ENCODE data around the gene IGFL2. TPM values are rescaled to one million over a fixed set of nuclear protein-coding genes. Genes with fewer than 3 reads are reported as not detected.

Gene IGFL2
- total RNA-seq, 1 experiment from 2014 or later, result not detected

DNA sequence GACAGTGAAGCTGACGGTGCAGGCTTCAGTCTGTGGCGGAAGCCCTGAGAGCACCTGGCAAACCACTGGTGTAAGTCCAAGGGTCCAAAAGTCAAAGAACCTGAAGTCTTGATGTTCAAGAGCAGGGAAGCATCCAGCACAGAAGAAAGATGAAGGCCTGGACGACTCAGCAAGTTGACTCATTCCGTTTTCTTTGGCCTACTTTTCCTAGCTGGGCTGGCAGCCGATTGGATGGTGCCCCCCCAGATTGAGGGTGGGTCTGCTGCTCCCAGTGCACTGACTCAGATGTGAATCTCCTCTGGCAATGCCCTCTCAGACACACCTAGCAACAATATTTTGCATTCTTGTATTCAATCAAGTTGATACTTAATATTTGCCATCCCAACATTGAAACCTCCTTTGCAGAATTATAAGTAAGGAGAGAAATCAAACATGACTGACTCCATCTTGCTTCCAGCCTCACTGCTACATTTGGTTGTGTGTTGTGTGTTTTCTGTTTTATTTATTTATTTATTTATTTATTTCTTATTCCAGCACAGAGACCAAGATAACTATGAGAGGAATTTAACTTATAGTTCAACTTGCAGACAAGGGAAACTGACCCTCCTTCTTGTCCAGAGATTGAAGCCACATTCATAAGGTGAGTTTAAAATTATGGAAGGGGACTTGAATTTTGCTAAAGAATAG, 32.8 kb downstream of the IGFL2 start:
- intact Hi-C loops (cut with micrococcal nuclease), result no loop called here
- Histone ChIP-seq H3K27ac (ENCODE audit: low read depth, low read length) (no peak overlapping the region), H3K4me3 (replicated peaks in 1 of 2; ENCODE audit: low read depth in 1 of 2, low read length in 2 of 2) (no peak overlapping the region), H3K9me2 (ENCODE audit: insufficient read depth) (no peaks in the 10 kb centered on the region), H3K9ac (ENCODE audit: low read length) (no peak overlapping the region), H3K27me3 (ENCODE audit: insufficient read depth, low read length) (peaks cover 5% of the 10 kb centered on the region; the same call in 1 of the 2 replicates), H2AFZ (ENCODE audit: low read depth, low read length, poor library complexity, severe bottlenecking) (no peak overlapping the region), H3K9me3 (ENCODE audit: control insufficient read depth in 1 of 2, insufficient read depth in 1 of 2, low read depth in 1 of 2, low read length in 2 of 2) (no peaks in the 10 kb centered on the region), H3K4me1 (ENCODE audit: control insufficient read depth in 1 of 2, insufficient read depth in 2 of 2, low read length in 2 of 2) (peaks cover 0 to 16% of the 10 kb centered on the region in 2 experiments; a peak in 3 of 4 replicates), H4K20me1 (ENCODE audit: insufficient read depth) (no peaks in the 10 kb centered on the region), H3K36me3 (ENCODE audit: control insufficient read depth in 1 of 2, insufficient read depth in 2 of 2, low read length in 2 of 2) (no peaks in the 10 kb centered on the region), H3K4me2 (ENCODE audit: low read length) (peak overlapping the region; percentile 22), H3K79me2 (ENCODE audit: insufficient read depth, low read length) (no peaks in the 10 kb centered on the region)
- BruUV-seq (replicated peaks), result no TSS peak
- ATAC-seq (0 out of 2 replicates have a peak, but pooled peaks have one; percentile 36), DNase-seq (ENCODE audit: low read depth, low spot score) (peak; percentile 15)
- CTCF ChIA-PET, result interaction anchor here (1.5 to 2.0 kb wide), 2 partner anchors 9 to 98 kb away, joined by 4 to 6 read pairs; no protein-coding TSS in a partner anchor
- POLR2A ChIA-PET, result no interaction called here
- RAD21 ChIA-PET (ENCODE audit: low non-redundant PET in 1 of 2, low total read pairs in 2 of 2, uncharacterized antibody in 2 of 2, unreplicated experiment in 2 of 2), result no interaction called here
- TF ChIP-seq SIN3A (IDR thresholded peaks at IDR 0.05; ENCODE audit: low read depth) (no peak), SP1 (IDR thresholded peaks at IDR 0.05; ENCODE audit: low read depth) (peak; percentile 31; the same call in 1 of the 2 replicates), YY1 (IDR thresholded peaks at IDR 0.05; ENCODE audit: extremely low read depth, insufficient replicate concordance, low read depth, low read length) (no peak), JUND (IDR thresholded peaks at IDR 0.05) (0 out of 2 replicates have a peak, but pooled peaks have one; percentile 10), FOSL1 (IDR thresholded peaks at IDR 0.05; ENCODE audit: low read depth) (0 out of 2 replicates have a peak, but pooled peaks have one; percentile 13)
- TF ChIP-seq, protein P1, sequence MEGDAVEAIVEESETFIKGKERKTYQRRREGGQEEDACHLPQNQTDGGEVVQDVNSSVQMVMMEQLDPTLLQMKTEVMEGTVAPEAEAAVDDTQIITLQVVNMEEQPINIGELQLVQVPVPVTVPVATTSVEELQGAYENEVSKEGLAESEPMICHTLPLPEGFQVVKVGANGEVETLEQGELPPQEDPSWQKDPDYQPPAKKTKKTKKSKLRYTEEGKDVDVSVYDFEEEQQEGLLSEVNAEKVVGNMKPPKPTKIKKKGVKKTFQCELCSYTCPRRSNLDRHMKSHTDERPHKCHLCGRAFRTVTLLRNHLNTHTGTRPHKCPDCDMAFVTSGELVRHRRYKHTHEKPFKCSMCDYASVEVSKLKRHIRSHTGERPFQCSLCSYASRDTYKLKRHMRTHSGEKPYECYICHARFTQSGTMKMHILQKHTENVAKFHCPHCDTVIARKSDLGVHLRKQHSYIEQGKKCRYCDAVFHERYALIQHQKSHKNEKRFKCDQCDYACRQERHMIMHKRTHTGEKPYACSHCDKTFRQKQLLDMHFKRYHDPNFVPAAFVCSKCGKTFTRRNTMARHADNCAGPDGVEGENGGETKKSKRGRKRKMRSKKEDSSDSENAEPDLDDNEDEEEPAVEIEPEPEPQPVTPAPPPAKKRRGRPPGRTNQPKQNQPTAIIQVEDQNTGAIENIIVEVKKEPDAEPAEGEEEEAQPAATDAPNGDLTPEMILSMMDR (IDR thresholded peaks at IDR 0.05 in 2 of 3, conservative IDR thresholded peaks at IDR 0.05 in 1 of 3; ENCODE audit: borderline replicate concordance in 1 of 3, insufficient read depth in 1 of 3, low read depth in 2 of 3, low read length in 2 of 3), result no peak
